ENCODE measurements around the gene ABHD12.

ABHD12 gene

DNA sequence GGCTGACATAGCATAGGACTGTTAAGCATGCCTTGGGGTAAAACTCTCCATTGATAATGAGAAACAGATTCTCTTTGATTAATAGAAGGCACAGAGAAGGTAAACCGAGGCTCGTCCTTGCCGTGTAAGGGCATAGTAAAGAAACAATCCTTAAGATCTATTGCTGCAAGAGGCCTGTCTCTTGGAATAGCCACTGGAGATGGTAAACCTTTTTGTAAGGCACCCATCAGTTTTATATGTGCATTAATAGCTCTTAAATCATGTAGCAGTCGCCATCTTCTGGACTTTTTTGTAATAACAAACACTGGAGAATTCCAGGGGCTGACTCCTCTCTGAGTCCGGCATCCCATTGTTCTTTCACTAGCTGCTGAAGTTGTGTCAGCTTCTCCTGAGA lies 8.4 kb upstream of the ABHD12 start:
- Histone ChIP-seq H3K4me3 (ENCODE audit: insufficient read depth in 1 of 2, low read depth in 1 of 2, low read length in 2 of 2) (no peak overlapping the region), H2AK5ac (ENCODE audit: low read length, severe bottlenecking) (no peak overlapping the region), H3K4ac (ENCODE audit: low read depth in 1 of 2, low read length in 2 of 2) (no peak overlapping the region), H3K79me1 (replicated peaks; ENCODE audit: low read length, poor library complexity, severe bottlenecking) (no peaks in the 10 kb centered on the region), H3K18ac (ENCODE audit: low read depth in 1 of 2, low read length in 2 of 2) (peak overlapping the region in 1 of 2 experiments; percentile 41), H3K23ac (ENCODE audit: low read length in 2 of 2) (no peak overlapping the region), H2BK5ac (ENCODE audit: low read depth, low read length, poor library complexity, severe bottlenecking) (no peak overlapping the region), H2BK15ac (ENCODE audit: low read depth, poor library complexity, severe bottlenecking) (no peak overlapping the region), H3K4me1 (ENCODE audit: control insufficient read depth, insufficient read depth, low read depth, low read length) (no peaks in the 10 kb centered on the region), H2BK120ac (ENCODE audit: low read depth, low read length) (peak overlapping the region; percentile 52), H3K9me3 (ENCODE audit: control insufficient read depth, low read length) (peaks cover 14% of the 10 kb centered on the region), H3K27me3 (ENCODE audit: control insufficient read depth in 1 of 2, insufficient read depth in 1 of 2, low read length in 2 of 2) (no peaks in the 10 kb centered on the region), H3K9ac (ENCODE audit: low read length) (peak overlapping the region; percentile 64), H2BK12ac (ENCODE audit: low read length in 2 of 2) (peak overlapping the region in 1 of 2 experiments; percentile 31), H3K4me2 (ENCODE audit: low read length, poor library complexity, severe bottlenecking) (no peak overlapping the region), H4K8ac (ENCODE audit: low read length) (no peak overlapping the region), H2AFZ (ENCODE audit: low read depth, low read length) (no peak overlapping the region), H3K27ac (ENCODE audit: low read length, poor library complexity, severe bottlenecking) (peak overlapping the region; percentile 26), H3K36me3 (ENCODE audit: control insufficient read depth in 1 of 2, insufficient read depth in 2 of 2, low read depth in 1 of 2, low read length in 2 of 2) (no peaks in the 10 kb centered on the region), H4K91ac (ENCODE audit: low read length) (no peak overlapping the region), H3K14ac (ENCODE audit: low read length in 2 of 2) (no peak overlapping the region)
- DNase-seq: peak; percentile 82
- 43% methylated on average over 5 of the region's 5 CpGs for WGBS

DNA sequence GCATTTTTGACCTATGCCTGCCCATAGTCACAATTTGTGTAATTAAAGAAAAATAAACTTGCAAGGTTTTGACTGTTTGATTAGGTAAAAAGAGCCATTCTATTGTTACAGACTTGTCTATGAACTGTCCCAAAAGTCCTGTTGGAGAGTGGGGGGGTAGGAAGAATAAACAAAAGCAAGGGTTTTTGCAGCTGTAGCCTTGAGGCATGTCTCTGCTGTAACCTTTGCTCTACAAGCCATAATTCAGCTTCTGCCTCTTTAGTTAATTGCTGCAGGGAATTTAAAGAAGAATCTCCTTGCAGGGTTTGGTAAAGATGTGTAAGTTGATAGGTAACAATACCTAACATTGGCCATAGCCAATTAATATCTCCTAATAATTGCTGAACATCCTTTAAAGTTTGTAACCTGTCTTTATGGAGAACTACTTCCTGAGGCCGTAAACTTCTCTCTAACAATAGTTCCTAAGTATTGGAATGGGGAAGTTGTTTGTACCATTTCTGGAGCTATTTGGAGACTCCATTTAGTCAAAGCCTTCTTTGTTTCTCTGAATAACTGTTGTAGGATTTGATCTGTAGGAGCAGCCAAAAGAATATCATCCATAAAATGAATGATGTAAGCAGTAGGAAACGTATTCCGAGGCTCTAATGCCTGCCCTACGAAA lies 7.9 kb upstream of the ABHD12 start:
- H3K9me3 ChIP-seq (ENCODE audit: control insufficient read depth, low read length): peaks cover 11% of the 10 kb centered on the region
- H2AK5ac ChIP-seq (ENCODE audit: low read length, severe bottlenecking): no peak overlapping the region
- no peaks in the 10 kb centered on the region for H3K36me3 ChIP-seq (ENCODE audit: control insufficient read depth in 1 of 2, insufficient read depth in 2 of 2, low read depth in 1 of 2, low read length in 2 of 2)
- no peak overlapping the region for H2BK5ac ChIP-seq (ENCODE audit: low read depth, low read length, poor library complexity, severe bottlenecking)
- no peak overlapping the region for H4K91ac ChIP-seq (ENCODE audit: low read length)
- H3K23ac ChIP-seq (ENCODE audit: low read length in 2 of 2): no peak overlapping the region
- no peak overlapping the region for H3K4me2 ChIP-seq (ENCODE audit: low read length, poor library complexity, severe bottlenecking)
- peak overlapping the region; percentile 26 for H3K27ac ChIP-seq (ENCODE audit: low read length, poor library complexity, severe bottlenecking)
- H2BK12ac ChIP-seq (ENCODE audit: low read length in 2 of 2): peak overlapping the region in 1 of 2 experiments; percentile 31
- peak; percentile 42 for DNase-seq
- H3K18ac ChIP-seq (ENCODE audit: low read depth in 1 of 2, low read length in 2 of 2): peak overlapping the region in 1 of 2 experiments; percentile 41
- WGBS: 66% methylated on average over 3 of the region's 4 CpGs
- no peak overlapping the region for H3K4ac ChIP-seq (ENCODE audit: low read depth in 1 of 2, low read length in 2 of 2)
- H3K14ac ChIP-seq (ENCODE audit: low read length in 2 of 2): no peak overlapping the region
- no peaks in the 10 kb centered on the region for H3K79me1 ChIP-seq (replicated peaks; ENCODE audit: low read length, poor library complexity, severe bottlenecking)
- H3K9ac ChIP-seq (ENCODE audit: low read length): peak overlapping the region; percentile 64
- no peaks in the 10 kb centered on the region for H3K4me1 ChIP-seq (ENCODE audit: control insufficient read depth, insufficient read depth, low read depth, low read length)
- H3K27me3 ChIP-seq (ENCODE audit: control insufficient read depth in 1 of 2, insufficient read depth in 1 of 2, low read length in 2 of 2): no peaks in the 10 kb centered on the region
- H3K4me3 ChIP-seq (ENCODE audit: insufficient read depth in 1 of 2, low read depth in 1 of 2, low read length in 2 of 2): no peak overlapping the region
- peak overlapping the region; percentile 52 for H2BK120ac ChIP-seq (ENCODE audit: low read depth, low read length)
- H4K8ac ChIP-seq (ENCODE audit: low read length): no peak overlapping the region
- no peak overlapping the region for H2AFZ ChIP-seq (ENCODE audit: low read depth, low read length)
- H2BK15ac ChIP-seq (ENCODE audit: low read depth, poor library complexity, severe bottlenecking): no peak overlapping the region

DNA sequence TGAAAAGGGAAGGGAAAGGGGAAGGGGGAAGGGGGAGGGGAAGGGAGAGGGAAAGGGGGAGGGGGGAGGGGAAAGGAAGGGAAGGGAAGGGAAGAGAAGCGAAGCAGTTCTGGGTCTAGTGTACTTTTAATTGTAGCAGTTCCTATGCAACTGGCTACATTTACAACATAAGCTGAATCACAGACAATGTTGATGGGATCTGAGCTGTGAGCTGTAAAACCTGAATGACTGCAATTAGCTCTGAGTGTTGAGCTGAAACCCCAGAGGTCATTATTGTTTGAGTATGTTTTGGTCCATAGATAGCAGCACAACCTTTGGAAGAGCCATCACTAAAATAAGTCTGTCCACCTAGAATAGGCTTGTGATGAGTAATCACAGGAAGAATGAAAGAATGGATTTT lies 7.2 kb upstream of the ABHD12 start:
- Histone ChIP-seq H3K36me3 (ENCODE audit: control insufficient read depth in 1 of 2, insufficient read depth in 2 of 2, low read depth in 1 of 2, low read length in 2 of 2) (no peaks in the 10 kb centered on the region), H3K27ac (ENCODE audit: low read length, poor library complexity, severe bottlenecking) (no peak overlapping the region), H2BK15ac (ENCODE audit: low read depth, poor library complexity, severe bottlenecking) (no peak overlapping the region), H3K79me1 (replicated peaks; ENCODE audit: low read length, poor library complexity, severe bottlenecking) (no peaks in the 10 kb centered on the region), H3K27me3 (ENCODE audit: control insufficient read depth in 1 of 2, insufficient read depth in 1 of 2, low read length in 2 of 2) (no peaks in the 10 kb centered on the region), H2AFZ (ENCODE audit: low read depth, low read length) (no peak overlapping the region), H3K18ac (ENCODE audit: low read depth in 1 of 2, low read length in 2 of 2) (no peak overlapping the region), H2BK12ac (ENCODE audit: low read length in 2 of 2) (no peak overlapping the region), H4K91ac (ENCODE audit: low read length) (no peak overlapping the region), H3K14ac (ENCODE audit: low read length in 2 of 2) (no peak overlapping the region), H2BK120ac (ENCODE audit: low read depth, low read length) (no peak overlapping the region), H2BK5ac (ENCODE audit: low read depth, low read length, poor library complexity, severe bottlenecking) (no peak overlapping the region), H3K23ac (ENCODE audit: low read length in 2 of 2) (no peak overlapping the region), H3K9ac (ENCODE audit: low read length) (peak overlapping the region; percentile 64), H3K4me3 (ENCODE audit: insufficient read depth in 1 of 2, low read depth in 1 of 2, low read length in 2 of 2) (no peak overlapping the region), H4K8ac (ENCODE audit: low read length) (no peak overlapping the region), H3K4ac (ENCODE audit: low read depth in 1 of 2, low read length in 2 of 2) (no peak overlapping the region), H3K4me1 (ENCODE audit: control insufficient read depth, insufficient read depth, low read depth, low read length) (no peaks in the 10 kb centered on the region), H2AK5ac (ENCODE audit: low read length, severe bottlenecking) (no peak overlapping the region), H3K9me3 (ENCODE audit: control insufficient read depth, low read length) (peaks cover 6% of the 10 kb centered on the region), H3K4me2 (ENCODE audit: low read length, poor library complexity, severe bottlenecking) (no peak overlapping the region)
- peak; percentile 62 for DNase-seq
- WGBS: no CpG with 5 or more reads among the region's 1 CpG

DNA sequence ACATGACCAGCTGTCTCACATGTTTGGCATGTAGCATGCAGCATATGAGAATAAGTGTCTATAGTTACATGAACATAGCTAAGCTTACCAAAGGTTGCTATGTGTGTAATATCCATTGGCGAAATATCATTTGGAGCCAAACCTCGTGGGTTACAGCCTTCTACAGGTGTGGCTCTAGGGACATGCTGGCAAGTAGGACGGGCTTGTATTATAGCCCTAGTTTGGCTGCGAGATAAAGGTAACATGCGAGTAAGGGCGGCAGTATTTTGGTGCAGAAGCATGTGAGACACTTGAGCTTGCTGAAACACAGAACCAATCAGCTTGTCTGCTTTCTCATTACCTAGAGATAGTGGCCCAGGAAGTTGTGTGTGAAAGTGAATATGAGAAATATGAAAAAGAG lies 6.5 kb upstream of the ABHD12 start:
- WGBS: 96% methylated on average over 6 of the region's 6 CpGs
- Histone ChIP-seq H3K27me3 (ENCODE audit: control insufficient read depth in 1 of 2, insufficient read depth in 1 of 2, low read length in 2 of 2) (no peaks in the 10 kb centered on the region), H3K9ac (ENCODE audit: low read length) (no peak overlapping the region), H3K4ac (ENCODE audit: low read depth in 1 of 2, low read length in 2 of 2) (no peak overlapping the region), H2BK15ac (ENCODE audit: low read depth, poor library complexity, severe bottlenecking) (no peak overlapping the region), H4K91ac (ENCODE audit: low read length) (no peak overlapping the region), H2BK12ac (ENCODE audit: low read length in 2 of 2) (peak overlapping the region in 1 of 2 experiments; percentile 42), H4K8ac (ENCODE audit: low read length) (no peak overlapping the region), H3K18ac (ENCODE audit: low read depth in 1 of 2, low read length in 2 of 2) (peak overlapping the region in 1 of 2 experiments; percentile 66), H3K14ac (ENCODE audit: low read length in 2 of 2) (peak overlapping the region in 1 of 2 experiments; percentile 41), H3K36me3 (ENCODE audit: control insufficient read depth in 1 of 2, insufficient read depth in 2 of 2, low read depth in 1 of 2, low read length in 2 of 2) (no peaks in the 10 kb centered on the region), H3K4me2 (ENCODE audit: low read length, poor library complexity, severe bottlenecking) (no peak overlapping the region), H3K9me3 (ENCODE audit: control insufficient read depth, low read length) (no peaks in the 10 kb centered on the region), H2AK5ac (ENCODE audit: low read length, severe bottlenecking) (no peak overlapping the region), H3K27ac (ENCODE audit: low read length, poor library complexity, severe bottlenecking) (no peak overlapping the region), H2AFZ (ENCODE audit: low read depth, low read length) (peak overlapping the region; percentile 76), H2BK120ac (ENCODE audit: low read depth, low read length) (no peak overlapping the region), H3K23ac (ENCODE audit: low read length in 2 of 2) (no peak overlapping the region), H2BK5ac (ENCODE audit: low read depth, low read length, poor library complexity, severe bottlenecking) (no peak overlapping the region), H3K79me1 (replicated peaks; ENCODE audit: low read length, poor library complexity, severe bottlenecking) (no peaks in the 10 kb centered on the region), H3K4me3 (ENCODE audit: insufficient read depth in 1 of 2, low read depth in 1 of 2, low read length in 2 of 2) (no peak overlapping the region), H3K4me1 (ENCODE audit: control insufficient read depth, insufficient read depth, low read depth, low read length) (no peaks in the 10 kb centered on the region)
- no peak for DNase-seq

All from mesenchymal stem cell (in vitro differentiated cells and primary cell).